ENCODE results near the gene IMMP2L.

IMMP2L gene

GRCh38 chr7:111172564-111173257 is 389.6 kb downstream of the IMMP2L start:
- in situ Hi-C loops (cut with HindIII; ENCODE audit: low sequenced_read_pairs): no loop called here
- DNase-seq (ENCODE audit: low read depth, low spot score): no peak
- TF ChIP-seq, protein P1, sequence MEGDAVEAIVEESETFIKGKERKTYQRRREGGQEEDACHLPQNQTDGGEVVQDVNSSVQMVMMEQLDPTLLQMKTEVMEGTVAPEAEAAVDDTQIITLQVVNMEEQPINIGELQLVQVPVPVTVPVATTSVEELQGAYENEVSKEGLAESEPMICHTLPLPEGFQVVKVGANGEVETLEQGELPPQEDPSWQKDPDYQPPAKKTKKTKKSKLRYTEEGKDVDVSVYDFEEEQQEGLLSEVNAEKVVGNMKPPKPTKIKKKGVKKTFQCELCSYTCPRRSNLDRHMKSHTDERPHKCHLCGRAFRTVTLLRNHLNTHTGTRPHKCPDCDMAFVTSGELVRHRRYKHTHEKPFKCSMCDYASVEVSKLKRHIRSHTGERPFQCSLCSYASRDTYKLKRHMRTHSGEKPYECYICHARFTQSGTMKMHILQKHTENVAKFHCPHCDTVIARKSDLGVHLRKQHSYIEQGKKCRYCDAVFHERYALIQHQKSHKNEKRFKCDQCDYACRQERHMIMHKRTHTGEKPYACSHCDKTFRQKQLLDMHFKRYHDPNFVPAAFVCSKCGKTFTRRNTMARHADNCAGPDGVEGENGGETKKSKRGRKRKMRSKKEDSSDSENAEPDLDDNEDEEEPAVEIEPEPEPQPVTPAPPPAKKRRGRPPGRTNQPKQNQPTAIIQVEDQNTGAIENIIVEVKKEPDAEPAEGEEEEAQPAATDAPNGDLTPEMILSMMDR (IDR thresholded peaks at IDR 0.05; ENCODE audit: low read depth, low read length): no peak

GRCh38 chr7:111168182-111168581 is 394.1 kb downstream of the IMMP2L start:
- TF ChIP-seq, protein P1 (IDR thresholded peaks at IDR 0.05; ENCODE audit: low read depth, low read length): no peak
- in situ Hi-C loops (cut with HindIII; ENCODE audit: low sequenced_read_pairs): no loop called here
- H3K4me3 ChIP-seq (ENCODE audit: low read depth, low read length): no peak overlapping the region
- peak; percentile 68 for DNase-seq (ENCODE audit: low read depth, low spot score)

More at GRCh38 chr7:111172564-111173257, 389.6 kb downstream of the IMMP2L start:
- H3K4me3 ChIP-seq (ENCODE audit: low read depth, low read length): no peak overlapping the region

- in situ Hi-C loops (cut with HindIII; ENCODE audit: low sequenced_read_pairs): no loop called here
- TF ChIP-seq, protein P1 (IDR thresholded peaks at IDR 0.05; ENCODE audit: low read depth, low read length): no peak
Observed at GRCh38 chr7:111164442-111164841, 397.9 kb downstream of the IMMP2L start.

DNA sequence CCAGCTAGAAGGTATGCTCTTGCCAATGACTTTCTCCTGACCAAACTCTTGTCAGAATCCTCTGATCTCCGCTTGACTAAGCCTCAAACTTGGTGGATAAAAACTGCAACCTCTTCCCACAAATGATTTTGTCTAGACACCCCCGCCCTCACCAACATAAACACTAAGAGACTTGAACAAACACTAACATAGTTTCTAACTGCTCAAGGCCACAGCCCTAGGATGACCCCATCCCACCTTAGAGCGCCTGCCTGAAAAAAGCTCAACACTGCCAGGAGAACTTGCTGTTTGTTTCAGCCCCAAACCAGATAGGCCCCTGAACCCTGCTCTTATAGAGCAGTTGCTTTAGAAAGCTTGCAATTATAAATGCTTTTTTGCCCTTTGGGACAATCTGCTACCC is 399.6 kb downstream of the IMMP2L start:
- H3K4me3 ChIP-seq (ENCODE audit: low read depth, low read length): no peak overlapping the region
- TF ChIP-seq, protein P1 (IDR thresholded peaks at IDR 0.05; ENCODE audit: low read depth, low read length): no peak
- in situ Hi-C loops (cut with HindIII; ENCODE audit: low sequenced_read_pairs): no loop called here
- no peak for DNase-seq (ENCODE audit: low read depth, low spot score)

More at GRCh38 chr7:111164442-111164841, 397.9 kb downstream of the IMMP2L start:
- DNase-seq (ENCODE audit: low read depth, low spot score): no peak
- no peak overlapping the region for H3K4me3 ChIP-seq (ENCODE audit: low read depth, low read length)

GRCh38 chr7:111160297-111160696 is 402.0 kb downstream of the IMMP2L start:
- DNase-seq (ENCODE audit: low read depth, low spot score): no peak
- no peak overlapping the region for H3K4me3 ChIP-seq (ENCODE audit: low read depth, low read length)
- in situ Hi-C loops (cut with HindIII; ENCODE audit: low sequenced_read_pairs): no loop called here
- TF ChIP-seq, protein P1 (IDR thresholded peaks at IDR 0.05; ENCODE audit: low read depth, low read length): no peak

DNA sequence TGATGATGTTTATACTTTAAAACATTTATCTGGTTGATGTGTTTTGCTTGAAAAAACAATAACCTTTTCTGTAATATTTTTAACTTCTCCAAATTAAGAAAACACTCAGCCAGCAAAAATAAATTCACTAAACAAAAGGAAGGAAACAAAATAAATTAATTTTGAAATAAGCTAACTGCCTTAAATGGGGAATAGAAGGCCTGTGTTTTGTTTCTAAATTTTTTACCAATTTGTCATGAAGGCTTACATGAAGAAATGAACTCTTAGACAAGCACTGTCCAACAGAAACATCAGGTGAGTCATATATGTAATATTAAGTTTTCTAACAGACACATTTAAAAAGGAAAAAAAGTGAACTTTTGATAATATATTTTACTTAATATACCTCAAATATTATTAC is 402.9 kb downstream of the IMMP2L start:
- TF ChIP-seq, protein P1 (IDR thresholded peaks at IDR 0.05; ENCODE audit: low read depth, low read length): no peak
- DNase-seq (ENCODE audit: low read depth, low spot score): peak; percentile 62
- no peak overlapping the region for H3K4me3 ChIP-seq (ENCODE audit: low read depth, low read length)
- in situ Hi-C loops (cut with HindIII; ENCODE audit: low sequenced_read_pairs): no loop called here
